GM18526 (cell line): ENCODE measurements around the gene SIM1.

Source experiments
- POLR2A ChIP-seq: IDR thresholded peaks from 3 replicates; pipeline ENCODE4 v1.6.1; 2011; ENCODE audit not compliant: insufficient read length; ENCODE audit errors: extremely low read depth

SIM1 gene

DNA sequence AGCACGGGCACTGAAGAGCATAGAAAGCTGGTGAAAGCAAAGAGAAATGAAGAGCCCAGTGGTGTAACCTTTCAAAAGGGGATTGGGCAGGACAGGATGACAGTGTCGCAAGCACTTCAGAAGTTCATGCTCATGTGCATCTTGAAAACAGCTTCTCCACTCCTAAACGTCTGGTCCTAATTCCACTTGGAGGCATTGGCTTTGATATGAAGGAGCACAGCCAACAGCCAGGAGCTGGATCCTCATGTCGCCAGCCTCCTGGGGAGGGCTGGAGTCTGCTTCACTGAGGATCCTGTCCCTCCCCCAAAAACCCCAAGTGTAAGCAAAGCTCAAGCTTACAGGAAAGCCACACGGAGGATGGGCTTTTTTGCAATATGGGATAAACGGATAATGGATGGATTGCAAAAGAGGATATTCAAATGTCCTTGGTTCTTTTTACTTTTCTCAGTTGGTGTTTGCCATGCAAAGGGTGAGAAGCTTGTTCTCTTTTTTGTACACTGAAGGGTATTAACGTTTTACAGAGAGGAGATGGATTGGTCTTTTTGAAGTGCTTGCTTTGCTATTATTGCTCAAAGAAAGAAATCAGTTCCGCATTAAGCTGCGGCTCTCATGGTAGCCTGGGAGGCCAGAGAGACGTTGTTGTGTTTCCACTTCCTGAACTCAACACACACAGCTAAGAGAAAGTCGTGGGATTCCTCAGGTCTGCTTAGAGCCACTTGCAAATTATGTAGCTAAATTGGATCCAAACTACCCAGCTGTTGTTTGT is 92.2 kb downstream of the SIM1 start:
- TF ChIP-seq POLR2A = no peak

DNA sequence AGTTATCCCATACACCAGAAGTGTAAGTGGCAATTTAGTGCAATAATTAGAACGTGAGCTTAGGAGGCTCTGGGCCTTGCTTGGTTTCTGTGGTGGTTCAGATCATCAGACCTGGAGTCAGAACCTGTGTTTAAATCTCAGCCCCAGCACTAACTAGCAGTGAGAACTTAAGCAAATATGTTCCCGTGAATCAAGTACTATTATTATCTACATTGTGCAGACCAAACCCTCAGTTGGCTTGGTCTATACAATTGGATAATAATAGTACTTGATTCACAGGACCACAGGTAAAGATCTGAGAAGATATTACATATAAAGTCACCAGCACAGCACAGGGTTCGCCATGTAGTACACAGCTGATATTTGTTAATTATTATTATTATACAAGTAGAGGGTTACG is 93.1 kb downstream of the SIM1 start:
- TF ChIP-seq POLR2A = no peak

DNA sequence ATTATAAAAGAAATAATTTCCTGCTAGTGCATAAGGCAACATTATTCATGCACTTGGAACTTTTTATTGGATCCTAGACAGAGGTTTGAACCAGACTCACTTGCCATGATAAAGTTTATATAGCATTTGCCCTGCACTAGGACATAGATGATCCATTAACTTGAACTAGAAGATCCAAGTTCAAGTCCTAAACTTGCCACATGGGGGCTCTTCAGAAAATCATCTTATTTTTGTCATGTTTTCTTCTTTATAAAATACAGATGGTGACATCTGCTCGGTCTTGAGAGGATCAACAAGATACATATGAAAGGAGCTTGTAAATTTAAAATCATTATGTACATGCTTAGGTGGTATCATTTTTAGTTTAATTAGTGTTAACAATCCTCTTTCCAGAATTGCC is 94.5 kb downstream of the SIM1 start:
- no peak for TF ChIP-seq POLR2A

DNA sequence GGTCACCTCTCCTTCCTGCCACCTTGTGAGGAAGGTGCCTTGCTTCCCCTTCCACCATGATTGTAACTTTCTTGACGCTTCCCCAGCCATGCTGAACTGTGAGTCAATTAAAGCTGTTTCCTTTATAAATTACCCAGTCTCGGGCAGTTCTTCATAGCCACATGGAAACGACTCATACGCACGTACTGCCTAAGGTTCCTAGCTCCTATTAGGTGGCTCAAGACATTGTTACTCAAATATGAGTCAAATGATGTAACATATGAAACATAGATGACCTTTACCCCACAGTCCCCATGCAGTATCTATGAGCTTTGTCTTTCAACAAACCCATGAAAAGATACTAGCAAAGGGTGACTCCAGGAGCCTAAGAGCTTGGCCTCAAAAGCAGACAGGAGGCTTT is 98.3 kb downstream of the SIM1 start:
- no peak for TF ChIP-seq POLR2A

- no peak for TF ChIP-seq POLR2A
These were observed 101.1 kb downstream of the SIM1 start for GRCh38 chr6:100363651-100364050.

GRCh38 chr6:100353276-100354015 is 111.3 kb downstream of the SIM1 start:
- no peak for TF ChIP-seq POLR2A

GRCh38 chr6:100350139-100350538 is 114.6 kb downstream of the SIM1 start:
- TF ChIP-seq POLR2A = no peak

- TF ChIP-seq POLR2A = no peak
These were observed 115.4 kb downstream of the SIM1 start for GRCh38 chr6:100349366-100349765.

DNA sequence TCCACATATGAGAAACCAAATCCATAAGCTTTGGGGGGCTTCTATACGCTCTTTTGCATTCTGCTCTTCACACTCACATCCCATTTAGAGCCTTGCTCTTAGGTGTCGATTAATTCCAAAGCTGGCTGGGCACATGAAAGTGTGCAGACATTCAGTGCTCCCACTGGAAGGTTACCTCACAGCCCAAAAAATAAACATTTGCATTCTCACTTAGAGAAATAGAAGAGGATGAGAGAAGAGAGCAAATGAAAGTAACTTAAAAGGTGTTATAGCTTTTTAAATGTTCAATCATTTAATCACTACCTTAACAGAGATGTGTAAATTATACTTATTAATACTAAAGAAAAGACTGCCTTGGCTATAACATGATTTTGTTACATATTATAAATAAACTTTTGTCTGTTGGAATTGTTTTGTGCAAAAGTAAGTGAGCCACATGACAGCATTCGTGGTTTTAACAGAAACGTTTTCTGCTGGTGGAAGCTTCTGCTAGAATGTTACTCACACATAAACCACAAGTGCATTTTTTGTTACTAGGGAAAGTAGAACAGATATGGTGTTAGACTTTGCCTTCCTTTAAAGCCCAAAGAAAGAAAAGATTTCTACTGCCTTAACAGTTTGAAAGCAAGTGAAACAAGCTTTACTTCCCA is 116.7 kb downstream of the SIM1 start:
- no peak for TF ChIP-seq POLR2A

DNA sequence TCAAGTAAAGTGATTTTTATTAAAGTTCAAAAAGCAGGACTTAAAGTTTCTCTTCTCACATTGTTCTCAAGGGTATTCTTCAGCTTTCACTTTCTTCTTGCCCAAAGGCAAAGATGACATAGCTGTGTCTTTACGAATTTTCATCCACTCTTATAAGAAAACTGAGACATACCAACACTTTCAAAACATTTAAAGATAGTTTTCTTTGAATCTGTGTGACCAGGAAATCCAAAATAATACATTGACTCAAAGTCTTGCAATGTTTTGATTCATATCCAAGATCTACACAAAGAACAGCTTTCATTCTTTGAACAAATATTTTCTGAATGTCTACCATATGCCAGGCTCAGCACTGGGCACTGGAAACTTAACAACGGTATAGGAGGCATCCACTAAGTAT is 117.9 kb downstream of the SIM1 start:
- no peak for TF ChIP-seq POLR2A

GRCh38 chr6:100346203-100346602 is 118.5 kb downstream of the SIM1 start:
- TF ChIP-seq POLR2A = no peak

DNA sequence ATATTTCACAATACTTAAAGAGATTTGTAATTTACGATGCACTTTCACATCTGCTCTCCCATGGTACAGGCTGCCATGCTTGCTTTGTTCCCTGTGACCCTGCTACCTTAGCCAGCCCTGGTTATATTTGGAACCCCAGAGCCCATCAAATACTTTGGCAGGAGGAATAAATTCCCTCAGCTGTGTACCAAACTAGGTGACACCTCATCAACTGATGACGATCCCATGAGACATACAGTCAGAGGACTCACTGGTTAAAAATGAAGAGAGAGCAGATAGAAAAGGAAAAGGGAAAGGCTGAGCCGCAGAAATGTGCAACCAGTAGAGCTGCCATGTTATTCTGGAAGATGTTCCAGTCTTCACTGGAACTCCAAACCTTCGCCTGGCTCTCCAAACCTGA is 120.0 kb downstream of the SIM1 start:
- TF ChIP-seq POLR2A = no peak

DNA sequence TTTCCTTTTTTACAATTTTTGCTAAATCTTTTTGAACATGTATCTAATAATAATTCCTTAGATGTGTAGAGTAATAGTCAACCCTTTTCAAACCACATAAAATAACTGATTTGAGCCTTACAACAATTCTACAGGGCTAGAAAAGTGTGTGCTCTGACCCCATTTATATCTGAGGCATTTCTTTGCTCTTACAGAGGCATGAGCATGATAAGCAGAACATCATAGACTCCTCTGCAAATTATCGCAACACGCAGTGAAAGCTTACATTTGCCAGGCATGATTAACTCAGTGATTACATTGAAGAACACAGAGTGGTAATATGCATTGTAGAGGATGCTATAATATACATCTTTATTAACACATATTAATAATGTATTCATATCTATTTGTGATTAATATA is 120.4 kb downstream of the SIM1 start:
- TF ChIP-seq POLR2A = no peak

DNA sequence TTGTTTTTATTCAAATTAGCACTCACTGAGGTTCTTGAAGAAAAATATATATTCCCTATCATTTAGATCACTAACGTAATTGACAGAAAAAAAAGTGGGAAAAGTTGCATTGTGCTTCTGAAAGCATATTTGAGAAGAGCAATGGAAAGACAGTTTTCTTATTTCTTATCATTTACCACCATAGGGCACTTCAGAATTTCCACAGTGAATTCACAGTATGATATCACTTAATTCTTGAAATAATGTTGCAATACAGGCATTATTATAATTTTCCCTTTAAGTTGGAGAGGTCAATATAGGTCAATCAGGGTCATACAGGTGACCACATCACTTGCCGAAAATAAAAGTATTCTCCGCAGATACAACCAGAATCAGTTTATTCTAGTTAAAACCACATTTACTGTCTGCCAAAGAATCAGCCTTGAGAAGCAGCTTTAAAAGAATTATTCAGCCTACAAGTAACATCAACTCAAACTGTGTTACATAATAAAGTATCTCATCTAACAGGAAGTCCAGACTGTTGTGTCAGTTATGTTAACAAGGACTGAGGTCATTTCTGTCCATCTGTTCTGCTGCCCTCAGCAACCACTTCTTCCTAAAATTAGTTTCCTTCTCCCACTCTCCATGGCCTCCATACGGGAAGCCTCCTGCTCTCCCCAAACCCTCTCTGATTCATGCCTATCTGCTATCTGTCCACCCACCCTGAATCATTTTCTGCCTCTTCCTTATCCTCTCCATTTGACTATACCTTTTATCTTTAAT is 121.2 kb downstream of the SIM1 start:
- TF ChIP-seq POLR2A = no peak

DNA sequence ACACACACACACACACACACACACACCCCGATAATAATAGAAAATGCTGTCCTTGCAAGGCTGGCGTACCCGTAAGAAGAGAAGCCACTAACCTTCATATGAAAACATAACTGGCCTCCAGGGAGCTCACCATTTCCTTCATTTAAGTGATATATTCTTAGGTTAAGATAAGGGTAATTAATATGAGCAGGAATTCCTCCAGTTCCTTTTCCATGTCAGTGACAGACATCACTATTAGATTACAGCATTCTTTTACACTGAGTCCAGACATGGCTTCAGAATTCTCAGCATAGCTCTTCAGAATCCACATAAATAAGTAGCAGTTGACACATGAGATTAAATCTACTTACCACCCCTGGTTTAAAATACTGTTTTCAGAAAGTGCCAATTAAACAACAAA is 121.9 kb downstream of the SIM1 start:
- no peak for TF ChIP-seq POLR2A
